BE2C (cell line): ENCODE measurements around the gene ME1.

ENCODE experiments used
- DNase-seq: peaks from one replicate; pipeline ENCODE4 v3.0.0-alpha.2; 2020
- H3K27me3 ChIP-seq: fragments of 250-450 bp; sonication (Bioruptor Pico); 2 replicates; pipeline ENCODE4 v1.5.1; 2020; ENCODE audit warnings: mild to moderate bottlenecking
- H3K36me3 ChIP-seq: fragments of 250-450 bp; sonication (Bioruptor Pico); 2 replicates; pipeline ENCODE4 v1.5.1; 2020; ENCODE audit warnings: mild to moderate bottlenecking
- H3K4me1 ChIP-seq: fragments of 250-450 bp; sonication (Bioruptor Pico); 2 replicates; pipeline ENCODE4 v1.5.1; 2020
- H3K4me3 ChIP-seq: 2 replicates; pipeline ENCODE4 v1.5.1; 2011; ENCODE audit warnings: low read depth, low read length
- H3K9me3 ChIP-seq: fragments of 250-450 bp; sonication (Bioruptor Pico); 2 replicates; pipeline ENCODE4 v1.5.1; 2020
- TF ChIP-seq, protein P1 (sequence below): IDR thresholded peaks from 2 replicates; pipeline ENCODE4 v1.5.1; 2012; ENCODE audit warnings: mild to moderate bottlenecking, low read depth, low read length

The ME1 gene

DNA sequence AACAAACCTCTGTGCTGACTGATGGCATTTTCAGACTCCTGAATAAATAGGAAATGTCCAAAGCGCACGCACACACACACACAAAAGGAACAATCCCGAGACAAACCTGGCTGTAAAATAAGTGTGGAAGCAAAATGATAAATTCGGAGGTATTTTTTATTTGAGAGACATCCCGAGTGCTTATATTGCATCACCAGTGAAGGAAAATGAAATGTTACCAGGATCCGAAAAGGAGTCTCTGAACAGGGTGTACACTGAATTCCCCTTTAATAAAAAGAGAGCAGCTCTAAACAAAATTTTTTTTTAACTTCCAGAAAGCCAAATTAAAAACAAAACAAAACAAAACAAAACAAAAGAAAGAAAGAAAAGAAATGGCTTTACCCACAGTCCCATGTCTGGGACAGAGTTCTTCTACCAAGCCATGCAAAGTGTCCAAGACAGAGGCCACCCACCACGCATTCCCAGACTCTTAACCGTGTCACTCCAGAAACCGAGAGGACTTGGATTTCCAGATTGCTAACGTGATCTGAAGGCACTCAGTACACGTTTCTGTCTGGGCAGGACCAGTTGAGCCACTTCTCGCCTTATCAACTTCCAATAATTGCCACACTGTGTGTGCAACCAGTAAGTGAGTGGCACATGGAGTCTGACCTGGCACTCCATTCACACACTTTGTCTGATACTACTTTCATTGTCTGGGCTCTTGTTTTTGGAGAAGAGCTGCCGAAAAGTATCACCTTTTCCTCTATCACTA, 817 bp downstream of the ME1 start:
- Histone ChIP-seq H3K9me3 (no peaks in the 10 kb centered on the region), H3K27me3 (no peaks in the 10 kb centered on the region), H3K4me3 (peak overlapping the region; percentile 67), H3K4me1 (peaks cover 5% of the 10 kb centered on the region), H3K36me3 (no peaks in the 10 kb centered on the region)
- TF ChIP-seq, protein P1, sequence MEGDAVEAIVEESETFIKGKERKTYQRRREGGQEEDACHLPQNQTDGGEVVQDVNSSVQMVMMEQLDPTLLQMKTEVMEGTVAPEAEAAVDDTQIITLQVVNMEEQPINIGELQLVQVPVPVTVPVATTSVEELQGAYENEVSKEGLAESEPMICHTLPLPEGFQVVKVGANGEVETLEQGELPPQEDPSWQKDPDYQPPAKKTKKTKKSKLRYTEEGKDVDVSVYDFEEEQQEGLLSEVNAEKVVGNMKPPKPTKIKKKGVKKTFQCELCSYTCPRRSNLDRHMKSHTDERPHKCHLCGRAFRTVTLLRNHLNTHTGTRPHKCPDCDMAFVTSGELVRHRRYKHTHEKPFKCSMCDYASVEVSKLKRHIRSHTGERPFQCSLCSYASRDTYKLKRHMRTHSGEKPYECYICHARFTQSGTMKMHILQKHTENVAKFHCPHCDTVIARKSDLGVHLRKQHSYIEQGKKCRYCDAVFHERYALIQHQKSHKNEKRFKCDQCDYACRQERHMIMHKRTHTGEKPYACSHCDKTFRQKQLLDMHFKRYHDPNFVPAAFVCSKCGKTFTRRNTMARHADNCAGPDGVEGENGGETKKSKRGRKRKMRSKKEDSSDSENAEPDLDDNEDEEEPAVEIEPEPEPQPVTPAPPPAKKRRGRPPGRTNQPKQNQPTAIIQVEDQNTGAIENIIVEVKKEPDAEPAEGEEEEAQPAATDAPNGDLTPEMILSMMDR = no peak
- no peak for DNase-seq

DNA sequence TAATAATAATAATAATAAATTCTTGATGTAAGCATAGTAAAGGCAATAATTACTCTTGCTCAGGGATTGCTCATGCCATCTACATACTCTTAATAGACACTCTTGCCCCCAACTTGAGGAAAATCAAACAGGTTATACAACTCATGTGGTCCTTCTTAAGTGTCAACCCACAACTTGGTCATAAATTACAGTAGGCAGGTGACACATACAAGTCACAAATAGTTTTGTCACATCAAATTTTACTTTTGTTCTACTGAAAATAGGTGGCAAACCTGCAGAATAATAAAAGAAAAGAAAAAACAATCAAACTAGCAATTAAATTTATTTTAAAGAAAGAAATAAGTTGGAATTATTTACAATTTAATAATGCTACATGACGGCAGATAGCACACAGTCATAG, 1.6 kb downstream of the ME1 start:
- H3K4me3 ChIP-seq = peak overlapping the region; percentile 67
- TF ChIP-seq, protein P1 = no peak
- DNase-seq = no peak

DNA sequence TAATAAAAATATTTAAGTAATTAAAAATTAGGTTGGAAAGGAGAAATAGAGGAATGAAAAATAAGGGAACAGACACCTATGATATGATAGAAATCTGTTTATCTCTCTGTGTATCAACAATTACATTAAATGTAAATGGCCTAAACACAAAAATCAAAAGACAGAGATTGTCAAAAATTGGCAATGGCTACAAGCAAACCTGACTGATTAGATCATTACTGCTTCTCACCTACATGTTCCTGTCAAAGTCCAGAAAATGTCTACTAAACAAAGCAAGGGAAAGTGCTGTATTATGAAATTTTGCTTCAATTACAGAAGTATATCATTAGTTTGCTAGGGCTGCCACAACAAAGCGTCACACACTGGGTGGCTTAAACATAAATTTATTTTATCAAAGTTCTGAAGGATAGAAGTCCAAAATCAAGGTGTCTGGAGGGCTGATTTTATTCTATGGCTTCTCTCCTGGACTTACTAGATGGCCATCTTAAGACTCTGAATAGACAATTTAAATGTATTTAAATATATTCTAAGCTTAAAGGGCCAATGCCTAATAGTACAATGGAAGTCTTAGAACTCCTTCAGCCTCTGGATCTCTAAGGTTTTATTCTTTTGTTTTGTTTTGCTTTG, 6.3 kb downstream of the ME1 start:
- Histone ChIP-seq H3K4me1 (no peaks in the 10 kb centered on the region), H3K27me3 (no peaks in the 10 kb centered on the region), H3K4me3 (no peak overlapping the region), H3K36me3 (no peaks in the 10 kb centered on the region), H3K9me3 (no peaks in the 10 kb centered on the region)
- DNase-seq = no peak
- TF ChIP-seq, protein P1 = no peak

More for the DNA sequence above, 1.6 kb downstream of the ME1 start:
- no peaks in the 10 kb centered on the region for H3K27me3 ChIP-seq
- no peaks in the 10 kb centered on the region for H3K9me3 ChIP-seq
- no peaks in the 10 kb centered on the region for H3K36me3 ChIP-seq
- peaks cover 5% of the 10 kb centered on the region for H3K4me1 ChIP-seq

DNA sequence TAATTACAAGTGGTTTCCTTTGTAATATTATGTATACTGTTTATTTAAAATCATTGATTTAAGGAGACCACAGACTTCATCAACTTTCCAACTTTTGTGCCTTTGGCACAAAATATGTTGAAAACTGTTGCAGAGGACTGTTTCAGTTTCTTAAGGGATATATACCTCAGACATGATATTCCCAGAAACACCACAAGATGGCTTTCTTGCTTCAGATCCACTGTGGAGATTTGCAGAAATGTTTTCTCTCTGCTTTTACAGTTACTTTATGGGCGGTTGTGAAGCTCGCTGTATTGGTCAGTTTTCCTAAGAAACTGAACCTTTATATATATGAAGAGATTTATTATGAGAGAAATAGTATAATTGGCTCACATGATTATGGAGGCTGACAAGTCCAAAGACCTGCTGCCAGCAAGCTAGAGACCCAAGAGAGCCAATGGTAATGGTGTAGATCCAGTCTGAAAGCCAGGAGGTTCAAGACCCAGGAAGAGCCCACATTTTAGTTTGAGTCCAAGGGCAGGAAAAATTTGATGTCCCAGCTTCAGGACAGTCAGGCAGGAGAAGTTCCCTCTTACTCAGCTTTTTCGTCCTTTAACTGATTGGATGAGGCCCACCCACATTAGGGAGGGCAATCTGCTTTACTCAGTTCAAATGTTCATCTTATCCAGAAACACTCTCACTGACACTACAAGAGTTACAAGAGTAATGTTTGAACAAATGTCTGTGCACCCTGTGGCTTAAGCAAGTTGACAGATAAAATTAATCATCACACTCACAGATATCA, 12.8 kb downstream of the ME1 start:
- Histone ChIP-seq H3K36me3 (no peaks in the 10 kb centered on the region), H3K4me1 (no peaks in the 10 kb centered on the region; the same call in 1 of the 2 replicates), H3K9me3 (no peaks in the 10 kb centered on the region), H3K27me3 (no peaks in the 10 kb centered on the region), H3K4me3 (no peak overlapping the region)
- DNase-seq = no peak
- TF ChIP-seq, protein P1 = peak; percentile 66

DNA sequence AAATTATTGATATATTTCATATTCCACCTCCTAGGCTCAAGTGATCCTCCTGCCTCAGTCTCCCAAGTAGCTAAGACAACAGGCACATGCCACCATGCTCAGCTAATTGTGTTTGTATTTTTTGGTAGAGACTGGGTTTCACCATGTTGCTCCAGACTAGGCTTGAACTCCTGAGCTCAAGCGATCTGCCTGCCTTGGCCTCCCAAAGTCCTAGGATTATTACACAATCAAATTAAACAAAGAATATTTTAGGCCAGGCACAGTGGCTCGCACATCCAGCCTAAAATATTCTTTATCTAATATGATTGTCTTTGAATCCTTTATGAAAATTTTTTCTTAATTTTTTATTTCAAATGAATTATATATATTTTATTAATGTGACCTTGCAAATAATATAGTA, 17.8 kb downstream of the ME1 start:
- Histone ChIP-seq H3K4me1 (no peaks in the 10 kb centered on the region), H3K9me3 (no peaks in the 10 kb centered on the region), H3K36me3 (no peaks in the 10 kb centered on the region), H3K4me3 (no peak overlapping the region), H3K27me3 (no peaks in the 10 kb centered on the region)
- TF ChIP-seq, protein P1 = no peak
- no peak for DNase-seq
